Cardiac muscle cell (in vitro differentiated cells and primary cell): Measurements from ENCODE around the gene HOXA2. TPM values are rescaled to one million over a fixed set of nuclear protein-coding genes. Genes with fewer than 3 reads are reported as not detected.

Experiments
- DNase-seq, 2 donors: peaks; one replicate each; pipeline versions ENCODE4 v3.0.0 to v3.0.0-alpha.2; 2010 to 2017; ENCODE audit warnings: low read depth in 1 of 2, low spot score in 1 of 2
- H3K27ac ChIP-seq: fragments of 200-600 bp; sonication (generic); 2 replicates; pipeline ENCODE4 v1.5.1; 2016
- H3K27me3 ChIP-seq: fragments of 200-600 bp; sonication (generic); 2 replicates; pipeline ENCODE4 v1.6.0; 2016; ENCODE audit warnings: control low read depth
- H3K36me3 ChIP-seq: fragments of 200-600 bp; sonication (generic); 2 replicates; pipeline ENCODE4 v1.5.1; 2016; ENCODE audit warnings: control low read depth
- H3K4me1 ChIP-seq: fragments of 200-600 bp; sonication (generic); 2 replicates; pipeline ENCODE4 v1.8.1; 2017; ENCODE audit warnings: low read depth, mild to moderate bottlenecking, mixed run types
- H3K4me3 ChIP-seq: fragments of 200-600 bp; sonication (generic); 2 replicates; pipeline ENCODE4 v1.5.1; 2016; ENCODE audit warnings: mild to moderate bottlenecking
- H3K9me3 ChIP-seq: fragments of 200-600 bp; sonication (generic); 2 replicates; pipeline ENCODE4 v1.5.1; 2017; ENCODE audit warnings: low read depth, mild to moderate bottlenecking, control low read depth
- CTCF ChIP-seq: IDR thresholded peaks from 2 replicates; pipeline ENCODE4 v1.5.1; 2012; ENCODE audit warnings: low read depth, mild to moderate bottlenecking, low read length
- polyA plus RNA-seq: library from polyadenylated mRNA; unstranded; fragments of >200 nt; fragmentation: Nextera tagmentation; extraction: Ambion mirVana; gene quantifications from 2 replicates; pipeline ENCODE4 v1.2.1, GENCODE V29; 2016
- total RNA-seq: library from RNA; depleted of rRNA; stranded (reverse); fragments of >200 nt; gene quantifications from 2 replicates; pipeline ENCODE4 v1.2.3, GENCODE V29; 2016

The HOXA2 gene
- total and polyA plus RNA-seq, 2 experiments from 2014 or later, result 0.12 to 0.27 TPM

DNA sequence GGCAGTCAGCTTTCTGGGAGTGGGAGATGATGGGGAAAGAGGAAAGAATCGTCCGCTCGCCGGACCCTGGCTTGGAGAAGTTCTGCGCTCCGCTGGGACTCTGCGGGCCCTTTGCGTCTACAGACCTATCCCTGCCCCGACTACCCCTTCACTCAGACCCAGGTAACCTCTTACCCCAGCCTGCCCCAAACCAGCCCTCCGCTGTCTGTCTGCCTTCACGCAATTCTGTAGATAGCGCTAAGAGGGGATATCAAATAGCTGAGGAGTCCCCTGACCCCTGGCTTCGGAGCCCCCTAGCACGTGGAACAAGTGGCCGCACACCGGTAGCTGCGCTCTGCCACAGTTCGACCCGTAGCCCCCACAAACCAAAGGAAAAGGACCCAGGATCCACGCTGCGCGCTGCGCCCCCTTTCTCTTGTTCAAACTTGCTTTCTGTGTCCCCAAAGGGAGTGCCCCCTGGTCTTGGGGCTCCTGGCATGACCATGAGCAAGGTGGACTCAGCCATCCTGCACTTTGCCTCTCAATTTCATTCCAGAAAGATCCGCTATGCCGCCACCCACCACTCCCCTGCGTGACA, 21.1 kb upstream of the HOXA2 start:
- no peak for DNase-seq
- Histone ChIP-seq H3K4me1 (no peaks in the 10 kb centered on the region), H3K4me3 (no peak overlapping the region)

DNA sequence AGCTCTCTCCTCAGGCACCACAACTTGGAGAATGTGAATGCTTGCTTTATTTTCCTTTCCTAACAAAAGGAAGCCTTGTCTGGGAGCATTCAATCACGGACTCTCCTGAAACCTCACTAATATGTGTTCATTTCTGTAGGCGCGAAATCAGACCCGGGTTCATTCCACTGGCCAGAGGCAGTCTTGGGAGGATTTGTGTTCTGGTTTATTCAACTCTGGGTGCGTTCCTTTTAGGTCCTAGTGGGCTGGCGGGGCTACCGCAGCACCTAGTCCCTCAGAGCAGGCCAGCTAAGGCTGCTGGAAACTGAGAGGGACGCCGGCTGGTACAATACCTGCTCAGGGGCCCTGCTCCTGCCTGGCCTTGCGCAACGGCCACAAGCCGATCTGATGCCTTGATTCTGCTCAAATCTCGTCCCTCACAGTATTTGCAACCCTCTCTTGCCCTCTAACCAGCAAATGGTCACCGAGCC, 20.6 kb upstream of the HOXA2 start:
- Histone ChIP-seq H3K27me3 (peaks cover 100% of the 10 kb centered on the region), H3K36me3 (no peaks in the 10 kb centered on the region), H3K9me3 (no peaks in the 10 kb centered on the region), H3K27ac (no peak overlapping the region), H3K4me1 (no peaks in the 10 kb centered on the region), H3K4me3 (no peak overlapping the region)
- no peak for DNase-seq
- TF ChIP-seq CTCF, result no peak

More for the DNA sequence above, 21.1 kb upstream of the HOXA2 start:
- Histone ChIP-seq H3K9me3 (no peaks in the 10 kb centered on the region), H3K27ac (no peak overlapping the region), H3K36me3 (no peaks in the 10 kb centered on the region), H3K27me3 (peaks cover 100% of the 10 kb centered on the region)
- TF ChIP-seq CTCF, result no peak

DNA sequence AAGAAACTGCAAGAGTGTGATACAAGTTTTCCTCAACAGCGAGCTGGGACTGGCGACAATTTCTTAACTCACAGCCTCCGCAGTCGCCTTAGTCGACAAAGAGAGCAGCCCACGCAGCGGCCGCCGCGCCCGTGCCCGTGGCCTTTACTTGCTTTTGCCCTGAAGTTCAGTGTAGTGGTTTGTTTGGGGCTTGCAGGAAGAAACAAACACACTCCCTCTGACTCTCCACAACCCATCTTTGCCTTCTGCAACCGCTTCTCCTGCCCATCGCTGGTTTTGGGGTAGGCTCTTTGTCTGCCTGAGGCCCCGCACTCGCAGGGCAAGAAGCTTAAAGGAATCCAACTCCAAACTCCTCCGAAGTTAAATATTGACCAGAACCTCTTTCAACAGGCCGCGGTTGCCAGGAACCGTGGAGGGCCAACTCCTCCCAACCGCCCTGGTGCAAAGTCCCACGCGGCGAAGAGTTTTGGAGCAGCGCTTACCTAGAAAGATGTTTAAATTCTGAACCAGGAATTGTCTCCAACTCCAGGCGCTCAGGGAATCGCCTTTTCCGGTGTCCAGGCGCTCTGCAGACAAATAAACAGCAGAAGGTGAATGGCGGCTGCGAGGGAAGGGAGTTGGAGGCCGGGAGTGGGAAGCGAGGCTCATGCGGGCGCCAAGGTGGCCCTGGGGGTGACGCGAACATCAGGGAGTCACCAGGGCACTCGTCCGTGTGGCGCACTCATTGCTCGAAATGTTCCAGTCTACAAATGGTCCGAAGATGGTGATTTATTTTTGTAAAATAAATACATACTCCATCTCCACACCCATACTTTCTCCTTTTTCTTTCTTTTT, 19.8 kb upstream of the HOXA2 start:
- Histone ChIP-seq H3K4me3 (no peak overlapping the region), H3K9me3 (no peaks in the 10 kb centered on the region), H3K4me1 (no peaks in the 10 kb centered on the region), H3K36me3 (no peaks in the 10 kb centered on the region), H3K27me3 (peaks cover 100% of the 10 kb centered on the region), H3K27ac (no peak overlapping the region)
- DNase-seq, result no peak
- TF ChIP-seq CTCF, result no peak

DNA sequence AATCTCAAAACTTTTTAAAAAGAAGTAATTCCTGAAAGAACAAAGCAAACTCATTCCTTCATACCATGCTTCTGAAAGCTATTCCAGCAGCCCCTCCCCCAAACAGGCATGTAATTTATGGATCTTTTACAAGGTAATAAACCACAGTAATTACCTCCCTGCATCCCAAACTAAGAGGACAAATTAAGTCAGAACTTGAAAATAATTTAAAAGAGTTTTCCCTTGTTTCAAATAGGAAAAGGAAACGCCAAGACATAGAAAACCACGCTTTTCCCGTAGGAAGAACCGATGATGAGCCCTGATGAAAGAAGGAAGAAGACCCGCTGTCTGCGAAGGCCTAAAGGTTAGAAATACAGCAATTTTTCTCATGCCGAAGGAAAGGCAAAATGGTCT, 19.2 kb upstream of the HOXA2 start:
- TF ChIP-seq CTCF, result no peak
- Histone ChIP-seq H3K27ac (no peak overlapping the region), H3K9me3 (no peaks in the 10 kb centered on the region), H3K36me3 (no peaks in the 10 kb centered on the region), H3K4me1 (no peaks in the 10 kb centered on the region), H3K27me3 (peaks cover 100% of the 10 kb centered on the region), H3K4me3 (no peak overlapping the region)
- DNase-seq, result no peak

- Histone ChIP-seq H3K9me3 (no peaks in the 10 kb centered on the region), H3K4me1 (no peaks in the 10 kb centered on the region), H3K36me3 (no peaks in the 10 kb centered on the region), H3K4me3 (no peak overlapping the region), H3K27me3 (peaks cover 100% of the 10 kb centered on the region), H3K27ac (no peak overlapping the region)
- no peak for TF ChIP-seq CTCF
- no peak for DNase-seq
Measured at GRCh38 chr7:27119412-27119911, 17.0 kb upstream of the HOXA2 start.
